HCT116 (cell line): ENCODE data around the gene TEX55. TPM values are rescaled to one million over a fixed set of nuclear protein-coding genes. Genes with fewer than 3 reads are reported as not detected.

Source experiments
- ATAC-seq: fragments of 200-7000 bp; cut with Tn5 transposase; 2 replicates; pipeline ENCODE4 v1.9.1; 2020; ENCODE audit warnings: mild to moderate bottlenecking, moderate library complexity
- BruUV-seq: library from RNA; stranded (reverse); fragments of 400-500 nt; replicated peaks from 2 replicates; lab custom pipeline; 2021; lab: Mats Ljungman, UMichigan
- CTCF ChIA-PET: fragments of 300-600 bp; sonication (Branson Sonifier 250); formaldehyde crosslinking; loops from one replicate; lab custom pipeline; 2021; ENCODE audit warnings: antibody characterized with exemption; lab: Charles Lee
- POLR2A ChIA-PET: fragments of 300-600, 350-600 bp; sonication (Branson Sonifier 250); formaldehyde crosslinking; loops from one replicate; lab custom pipeline; 2021; ENCODE audit warnings: antibody characterized with exemption; lab: Charles Lee
- RAD21 ChIA-PET, 2 experiments: fragments of 300-600 bp; sonication (Branson Sonifier 250); formaldehyde crosslinking; loops; one replicate each; lab custom pipeline; 2023; ENCODE audit warnings: low total read pairs in 2 of 2; ENCODE audit not compliant: uncharacterized antibody in 2 of 2, unreplicated experiment in 2 of 2, low non-redundant PET in 1 of 2; lab: Charles Lee
- DNase-seq: peaks from one replicate; pipeline ENCODE4 v3.0.0-alpha.2; 2010; ENCODE audit warnings: low read depth, low spot score
- H2AFZ ChIP-seq: fragments of 200-600 bp; shearing (Covaris generic), sonication (generic); 2 replicates; pipeline ENCODE4 v1.6.1; 2017; ENCODE audit warnings: low read depth, mixed run types, mixed read lengths, antibody characterized with exemption, low read length; ENCODE audit not compliant: poor library complexity, severe bottlenecking
- H3K27ac ChIP-seq: 2 replicates; pipeline ENCODE4 v1.5.1; 2012; ENCODE audit warnings: low read depth, low read length
- H3K27me3 ChIP-seq: fragments of 200-600 bp; sonication (generic); 2 replicates; pipeline ENCODE4 v1.6.1; 2016; ENCODE audit warnings: mixed run types, low read length, mixed read lengths; ENCODE audit not compliant: insufficient read depth
- H3K36me3 ChIP-seq, 2 experiments: fragments of 200-500 bp in 1 of 2; fragments of 200-600 bp in 1 of 2; sonication (Bioruptor generic) in 1 of 2; sonication (generic) in 1 of 2; 2 replicates each; pipeline versions ENCODE4 v1.5.1 to v1.6.1; 2014 to 2016; ENCODE audit warnings: low read length in 2 of 2, inconsistent platforms in 1 of 2, mixed read lengths in 1 of 2, mixed run types in 1 of 2; ENCODE audit not compliant: insufficient read depth in 2 of 2, control insufficient read depth in 1 of 2
- H3K4me1 ChIP-seq, 2 experiments: fragments of 200-600 bp in 1 of 2; sonication (generic) in 1 of 2; 2 replicates each; pipeline versions ENCODE4 v1.5.1 to v1.6.1; 2012 to 2017; ENCODE audit warnings: low read length in 2 of 2, inconsistent platforms in 1 of 2, mild to moderate bottlenecking in 1 of 2, mixed read lengths in 1 of 2, mixed run types in 1 of 2, moderate library complexity in 1 of 2; ENCODE audit not compliant: insufficient read depth in 2 of 2, control insufficient read depth in 1 of 2
- H3K4me2 ChIP-seq: fragments of 200-600 bp; sonication (generic); 2 replicates; pipeline ENCODE4 v1.6.1; 2017; ENCODE audit warnings: mixed run types, low read length, mixed read lengths
- H3K4me3 ChIP-seq, 2 experiments: fragments of 200-600 bp in 1 of 2; sonication (generic) in 1 of 2; replicated peaks in 1 of 2; 2 replicates each; pipeline ENCODE4 v1.5.1; 2011 to 2016; ENCODE audit warnings: low read length in 2 of 2, control low read depth in 1 of 2, low read depth in 1 of 2, mild to moderate bottlenecking in 1 of 2, mixed read lengths in 1 of 2, mixed run types in 1 of 2
- H3K79me2 ChIP-seq: fragments of 200-600 bp; sonication (generic); 2 replicates; pipeline ENCODE4 v1.6.1; 2017; ENCODE audit warnings: mild to moderate bottlenecking, mixed run types, low read length, moderate library complexity, mixed read lengths; ENCODE audit not compliant: insufficient read depth
- H3K9ac ChIP-seq: fragments of 200-600 bp; sonication (generic); 2 replicates; pipeline ENCODE4 v1.6.1; 2016; ENCODE audit warnings: low read length, mixed read lengths
- H3K9me2 ChIP-seq: fragments of 200-600 bp; sonication (generic), shearing (Covaris generic); 2 replicates; pipeline ENCODE4 v1.6.1; 2017; ENCODE audit warnings: mixed run types, mild to moderate bottlenecking, moderate library complexity; ENCODE audit not compliant: insufficient read depth
- H3K9me3 ChIP-seq, 2 experiments: fragments of 200-500 bp in 1 of 2; fragments of 200-600 bp in 1 of 2; sonication (Bioruptor generic) in 1 of 2; sonication (generic) in 1 of 2; 2 replicates each; pipeline ENCODE4 v1.6.1; 2014 to 2017; ENCODE audit warnings: low read length in 2 of 2, mixed read lengths in 2 of 2, inconsistent platforms in 1 of 2, low read depth in 1 of 2, mild to moderate bottlenecking in 1 of 2, mixed run types in 1 of 2, moderate library complexity in 1 of 2; ENCODE audit not compliant: control insufficient read depth in 1 of 2, insufficient read depth in 1 of 2
- H4K20me1 ChIP-seq: fragments of 200-600 bp; sonication (generic), shearing (Covaris generic); 2 replicates; pipeline ENCODE4 v1.6.1; 2017; ENCODE audit warnings: mixed run types, mild to moderate bottlenecking, moderate library complexity; ENCODE audit not compliant: insufficient read depth
- CBX3 ChIP-seq: IDR thresholded peaks from 2 replicates; pipeline ENCODE4 v1.6.1; 2012; ENCODE audit warnings: low read depth
- CEBPB ChIP-seq: IDR thresholded peaks from 2 replicates; pipeline ENCODE4 v1.6.1; 2012; ENCODE audit warnings: low read depth
- EGR1 ChIP-seq: IDR thresholded peaks from 2 replicates; pipeline ENCODE4 v1.6.1; 2012; ENCODE audit warnings: low read depth
- ELF1 ChIP-seq: IDR thresholded peaks from 2 replicates; pipeline ENCODE4 v1.6.1; 2012; ENCODE audit warnings: low read depth, borderline replicate concordance
- EZH2 ChIP-seq: fragments of 200-600 bp; sonication (generic); IDR thresholded peaks from 2 replicates; pipeline ENCODE4 v1.6.1; 2017; ENCODE audit warnings: antibody characterized with exemption, mixed run types
- EZH2phosphoT487 ChIP-seq: fragments of 200-600 bp; IDR thresholded peaks from 2 replicates; pipeline ENCODE4 v1.6.1; 2018; ENCODE audit warnings: antibody characterized with exemption, borderline replicate concordance
- FOSL1 ChIP-seq: IDR thresholded peaks from 2 replicates; pipeline ENCODE4 v1.6.1; 2012; ENCODE audit warnings: low read depth
- MAX ChIP-seq: IDR thresholded peaks from 2 replicates; pipeline ENCODE4 v1.6.1; 2012
- POLR2A ChIP-seq: IDR thresholded peaks from 2 replicates; pipeline ENCODE4 v1.7.0; 2011; ENCODE audit warnings: borderline replicate concordance; ENCODE audit not compliant: insufficient read depth, insufficient read length; ENCODE audit errors: extremely low read depth
- POLR2AphosphoS5 ChIP-seq: IDR thresholded peaks from 2 replicates; pipeline ENCODE4 v1.6.1; 2011; ENCODE audit warnings: mild to moderate bottlenecking, low read depth, low read length, moderate library complexity
- RAD21 ChIP-seq: IDR thresholded peaks from 2 replicates; pipeline ENCODE4 v1.6.1; 2012; ENCODE audit warnings: low read depth, mild to moderate bottlenecking
- SP1 ChIP-seq: IDR thresholded peaks from 2 replicates; pipeline ENCODE4 v1.6.1; 2012; ENCODE audit warnings: low read depth
- SRF ChIP-seq: IDR thresholded peaks from 2 replicates; pipeline ENCODE4 v1.6.1; 2012; ENCODE audit warnings: low read depth
- TCF7L2 ChIP-seq: IDR thresholded peaks from 2 replicates; pipeline ENCODE4 v1.7.0; 2011; ENCODE audit warnings: borderline replicate concordance, inconsistent platforms; ENCODE audit not compliant: insufficient read depth, insufficient read length; ENCODE audit errors: extremely low read depth
- YY1 ChIP-seq: IDR thresholded peaks from 2 replicates; pipeline ENCODE4 v1.6.1; 2011; ENCODE audit warnings: low read length, low read depth, moderate library complexity, mild to moderate bottlenecking; ENCODE audit not compliant: insufficient replicate concordance; ENCODE audit errors: extremely low read depth
- ZFX ChIP-seq: fragments of 450-650 bp; IDR thresholded peaks from 2 replicates; pipeline ENCODE4 v1.6.1; 2017
- ZNF274 ChIP-seq: fragments of 200-500 bp; sonication (Bioruptor generic); IDR thresholded peaks from 2 replicates; pipeline ENCODE4 v1.6.1; 2014; ENCODE audit warnings: mild to moderate bottlenecking, low read depth, low read length, inconsistent platforms
- intact Hi-C: fragments of 100-400 bp; cut with micrococcal nuclease; formaldehyde crosslinking; loops from 2 replicates; pipeline ENCODE4 v1.10.0; 2022
- total RNA-seq: library from RNA; stranded (reverse); gene quantifications from one replicate; pipeline ENCODE4 v1.2.1, GENCODE V29; 2021; ENCODE audit not compliant: unreplicated experiment
- TF ChIP-seq, protein P1 (sequence below): IDR thresholded peaks from 2 replicates; pipeline ENCODE4 v1.6.1; 2012
- TF ChIP-seq, protein P2 (sequence below), 3 experiments: fragments of 200-600 bp in 1 of 3; sonication (generic) in 1 of 3; IDR thresholded peaks in 2 of 3; conservative IDR thresholded peaks in 1 of 3; 2 replicates each; pipeline ENCODE4 v1.5.1; 2012 to 2017; ENCODE audit warnings: low read depth in 2 of 3, low read length in 2 of 3, antibody characterized with exemption in 1 of 3, borderline replicate concordance in 1 of 3, control low read depth in 1 of 3, mild to moderate bottlenecking in 1 of 3, mixed read lengths in 1 of 3, mixed run types in 1 of 3, moderate library complexity in 1 of 3; ENCODE audit not compliant: insufficient read depth in 1 of 3
- TF ChIP-seq, protein P3 (sequence below): IDR thresholded peaks from 2 replicates; pipeline ENCODE4 v1.6.1; 2011; ENCODE audit warnings: mild to moderate bottlenecking, low read length, moderate library complexity; ENCODE audit not compliant: insufficient replicate concordance; ENCODE audit errors: extremely low read depth

The TEX55 gene
- total RNA-seq, 1 experiment from 2014 or later, result not detected

GRCh38 chr3:119191800-119192199 is 45.8 kb downstream of the TEX55 start:
- CTCF ChIA-PET, result no interaction called here
- intact Hi-C loops, result no loop called here
- TF ChIP-seq POLR2AphosphoS5 (no peak), ELF1 (no peak), EGR1 (no peak), TCF7L2 (no peak), ZFX (no peak), SP1 (no peak), MAX (no peak), FOSL1 (no peak), RAD21 (no peak), CEBPB (no peak), EZH2phosphoT487 (no peak), ZNF274 (no peak), YY1 (no peak), SRF (no peak), POLR2A (no peak), CBX3 (no peak), EZH2 (no peak)
- TF ChIP-seq, protein P1, sequence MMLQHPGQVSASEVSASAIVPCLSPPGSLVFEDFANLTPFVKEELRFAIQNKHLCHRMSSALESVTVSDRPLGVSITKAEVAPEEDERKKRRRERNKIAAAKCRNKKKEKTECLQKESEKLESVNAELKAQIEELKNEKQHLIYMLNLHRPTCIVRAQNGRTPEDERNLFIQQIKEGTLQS, result no peak
- TF ChIP-seq, protein P2, sequence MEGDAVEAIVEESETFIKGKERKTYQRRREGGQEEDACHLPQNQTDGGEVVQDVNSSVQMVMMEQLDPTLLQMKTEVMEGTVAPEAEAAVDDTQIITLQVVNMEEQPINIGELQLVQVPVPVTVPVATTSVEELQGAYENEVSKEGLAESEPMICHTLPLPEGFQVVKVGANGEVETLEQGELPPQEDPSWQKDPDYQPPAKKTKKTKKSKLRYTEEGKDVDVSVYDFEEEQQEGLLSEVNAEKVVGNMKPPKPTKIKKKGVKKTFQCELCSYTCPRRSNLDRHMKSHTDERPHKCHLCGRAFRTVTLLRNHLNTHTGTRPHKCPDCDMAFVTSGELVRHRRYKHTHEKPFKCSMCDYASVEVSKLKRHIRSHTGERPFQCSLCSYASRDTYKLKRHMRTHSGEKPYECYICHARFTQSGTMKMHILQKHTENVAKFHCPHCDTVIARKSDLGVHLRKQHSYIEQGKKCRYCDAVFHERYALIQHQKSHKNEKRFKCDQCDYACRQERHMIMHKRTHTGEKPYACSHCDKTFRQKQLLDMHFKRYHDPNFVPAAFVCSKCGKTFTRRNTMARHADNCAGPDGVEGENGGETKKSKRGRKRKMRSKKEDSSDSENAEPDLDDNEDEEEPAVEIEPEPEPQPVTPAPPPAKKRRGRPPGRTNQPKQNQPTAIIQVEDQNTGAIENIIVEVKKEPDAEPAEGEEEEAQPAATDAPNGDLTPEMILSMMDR (IDR thresholded peaks at IDR 0.05 in 2 of 3, conservative IDR thresholded peaks at IDR 0.05 in 1 of 3; ENCODE audit: borderline replicate concordance in 1 of 3, insufficient read depth in 1 of 3, low read depth in 2 of 3, low read length in 2 of 3), result no peak
- TF ChIP-seq, protein P3, sequence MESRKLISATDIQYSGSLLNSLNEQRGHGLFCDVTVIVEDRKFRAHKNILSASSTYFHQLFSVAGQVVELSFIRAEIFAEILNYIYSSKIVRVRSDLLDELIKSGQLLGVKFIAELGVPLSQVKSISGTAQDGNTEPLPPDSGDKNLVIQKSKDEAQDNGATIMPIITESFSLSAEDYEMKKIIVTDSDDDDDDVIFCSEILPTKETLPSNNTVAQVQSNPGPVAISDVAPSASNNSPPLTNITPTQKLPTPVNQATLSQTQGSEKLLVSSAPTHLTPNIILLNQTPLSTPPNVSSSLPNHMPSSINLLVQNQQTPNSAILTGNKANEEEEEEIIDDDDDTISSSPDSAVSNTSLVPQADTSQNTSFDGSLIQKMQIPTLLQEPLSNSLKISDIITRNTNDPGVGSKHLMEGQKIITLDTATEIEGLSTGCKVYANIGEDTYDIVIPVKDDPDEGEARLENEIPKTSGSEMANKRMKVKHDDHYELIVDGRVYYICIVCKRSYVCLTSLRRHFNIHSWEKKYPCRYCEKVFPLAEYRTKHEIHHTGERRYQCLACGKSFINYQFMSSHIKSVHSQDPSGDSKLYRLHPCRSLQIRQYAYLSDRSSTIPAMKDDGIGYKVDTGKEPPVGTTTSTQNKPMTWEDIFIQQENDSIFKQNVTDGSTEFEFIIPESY, result no peak
- TF ChIP-seq, all 23 proteins: peak for 0
- RAD21 ChIA-PET, result no interaction called here
- Histone ChIP-seq H3K9ac (no peak overlapping the region), H3K36me3 (no peaks in the 10 kb centered on the region), H3K4me2 (no peak overlapping the region), H4K20me1 (no peaks in the 10 kb centered on the region), H3K4me3 (no peak overlapping the region), H3K27ac (no peak overlapping the region), H3K9me2 (no peaks in the 10 kb centered on the region), H2AFZ (no peak overlapping the region), H3K9me3 (no peaks in the 10 kb centered on the region), H3K4me1 (no peaks in the 10 kb centered on the region), H3K79me2 (no peaks in the 10 kb centered on the region), H3K27me3 (peaks cover 6% of the 10 kb centered on the region)
- no peak for ATAC-seq
- POLR2A ChIA-PET, result no interaction called here
- DNase-seq, result no peak
- BruUV-seq, result no TSS peak
